GM19468 (cell line): ENCODE data around the gene PLD4.
"Not testable (repeated sequence)": the region's sequence is repeated elsewhere in the genome, so short reads cannot be mapped to it uniquely, and the experiment has no call there.

ENCODE experiments used
- ATAC-seq: cut with Tn5 transposase; IDR thresholded peaks from one replicate; pipeline ENCODE4 v1.9.1; 2021; ENCODE audit warnings: mild to moderate bottlenecking, moderate library complexity, moderate number of reproducible peaks; ENCODE audit not compliant: unreplicated experiment; ENCODE audit errors: extremely low read depth

Gene PLD4

GRCh38 chr14:104885031-104885972 lies 39.4 kb upstream of the PLD4 start:
- ATAC-seq: no peak

- ATAC-seq: no peak
Measured at GRCh38 chr14:104885973-104886689, 38.5 kb upstream of the PLD4 start.

GRCh38 chr14:104886690-104887622 lies 37.7 kb upstream of the PLD4 start:
- ATAC-seq: no peak

- no peak for ATAC-seq
Measured at GRCh38 chr14:104887623-104888488, 36.8 kb upstream of the PLD4 start.

- no peak for ATAC-seq
Measured at GRCh38 chr14:104888489-104889374, 35.9 kb upstream of the PLD4 start.

- no peak for ATAC-seq
Measured at GRCh38 chr14:104889375-104889757, 35.3 kb upstream of the PLD4 start.

GRCh38 chr14:104890292-104890691 lies 34.4 kb upstream of the PLD4 start:
- ATAC-seq: not testable (repeated sequence)

- ATAC-seq: no peak
Measured at GRCh38 chr14:104891121-104891551, 33.5 kb upstream of the PLD4 start.

GRCh38 chr14:104891664-104892530 lies 32.8 kb upstream of the PLD4 start:
- ATAC-seq: no peak

- no peak for ATAC-seq
Measured at GRCh38 chr14:104892531-104893434, 31.9 kb upstream of the PLD4 start.

- ATAC-seq: no peak
Measured at GRCh38 chr14:104893435-104894207, 31.1 kb upstream of the PLD4 start.

- no peak for ATAC-seq
Measured at GRCh38 chr14:104894331-104895206, 30.1 kb upstream of the PLD4 start.

- ATAC-seq: no peak
Measured at GRCh38 chr14:104895207-104895785, 29.4 kb upstream of the PLD4 start.
